ENCODE results near the gene GNAI3. TPM values are rescaled to one million over a fixed set of nuclear protein-coding genes. Genes with fewer than 3 reads are reported as not detected.
A peak's percentile ranks its signal among the peaks of the same experiment; 100 is the strongest.

Gene GNAI3
- total and polyA plus RNA-seq, 2 of the 8 experiments (the other 6 are each of a cell fraction or from before 2014, with no cell fraction given), result 4.0 to 9.8 TPM

DNA sequence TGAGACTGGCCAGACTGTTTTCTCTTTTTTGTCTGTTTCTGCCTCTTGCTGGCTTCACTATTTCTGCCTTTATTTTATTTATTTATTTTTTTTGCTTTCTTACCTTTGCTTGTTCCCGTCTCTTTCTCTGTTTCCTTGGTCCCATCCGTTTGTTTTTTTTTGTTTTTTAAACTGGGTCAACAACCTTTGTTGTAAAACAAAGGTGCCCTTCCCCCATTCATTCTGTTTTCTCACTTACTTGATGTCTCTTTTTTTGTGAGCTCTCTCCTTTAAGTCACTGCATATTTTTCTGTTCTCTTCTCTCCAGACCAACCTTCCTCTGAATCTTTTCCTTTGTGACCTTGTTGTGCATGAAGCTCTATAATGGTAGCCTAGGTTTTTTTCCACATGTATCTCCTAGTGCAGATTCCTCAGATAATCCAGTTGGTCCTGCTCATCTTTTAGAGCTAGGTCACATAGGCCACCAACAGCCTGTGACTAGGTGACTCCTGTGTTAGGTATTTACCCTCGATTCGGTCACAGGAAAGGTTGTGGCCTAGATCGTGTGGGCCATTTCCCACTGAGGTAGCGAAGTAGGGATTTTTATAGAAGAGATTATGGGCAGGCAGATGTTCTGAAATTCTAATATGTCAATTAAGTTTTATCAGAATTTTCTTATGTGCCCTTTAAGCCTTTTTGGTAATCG is 15.9 kb downstream of the GNAI3 start (continued):
- TF ChIP-seq CTBP2 (IDR thresholded peaks at IDR 0.05; ENCODE audit: borderline replicate concordance, insufficient read depth, insufficient read length, low read length), result no peak
- TF ChIP-seq FOSL1 (IDR thresholded peaks at IDR 0.05; ENCODE audit: insufficient read depth, low read depth, low read length), result no peak
- 0 out of 2 replicates have a peak, but pooled peaks have one; percentile 6 for TF ChIP-seq JUND (IDR thresholded peaks at IDR 0.05; ENCODE audit: low read length)
- TF ChIP-seq KDM1A (IDR thresholded peaks at IDR 0.05; ENCODE audit: borderline replicate concordance, low read length), result no peak
- TF ChIP-seq CREB1 (IDR thresholded peaks at IDR 0.05), result no peak
- peak; percentile 40 for TF ChIP-seq CHD7 (IDR thresholded peaks at IDR 0.05; ENCODE audit: insufficient replicate concordance, low read length)
- TF ChIP-seq SUZ12 (IDR thresholded peaks at IDR 0.05; ENCODE audit: low read length), result no peak

Measured in H1 (cell line).